GM18861 (cell line): ENCODE results near the gene MAML2.
A peak's percentile ranks its signal among the peaks of the same experiment; 100 is the strongest.

Source experiments
- ATAC-seq: cut with Tn5 transposase; IDR thresholded peaks from one replicate; pipeline ENCODE4 v1.9.1; 2021; ENCODE audit not compliant: unreplicated experiment

MAML2 gene

DNA sequence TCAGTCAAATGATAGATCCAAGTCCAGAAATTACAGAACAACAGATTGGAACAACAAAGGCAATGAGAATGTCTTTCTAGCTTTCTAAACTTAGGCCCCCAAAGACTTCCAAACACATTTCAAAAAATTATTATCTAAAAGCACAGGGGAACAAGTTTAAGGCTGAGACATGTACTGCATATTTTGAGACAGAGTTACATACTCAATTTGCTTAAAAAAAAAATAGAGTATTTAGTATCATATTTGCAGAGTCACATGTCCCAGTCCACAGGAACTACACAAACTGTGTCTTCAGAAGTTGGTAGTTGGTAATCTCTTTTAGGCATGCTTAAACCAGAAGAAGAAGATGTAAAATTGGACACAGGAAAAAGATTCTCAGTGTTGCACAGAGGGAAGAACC is 127.2 kb downstream of the MAML2 start:
- ATAC-seq = no peak

DNA sequence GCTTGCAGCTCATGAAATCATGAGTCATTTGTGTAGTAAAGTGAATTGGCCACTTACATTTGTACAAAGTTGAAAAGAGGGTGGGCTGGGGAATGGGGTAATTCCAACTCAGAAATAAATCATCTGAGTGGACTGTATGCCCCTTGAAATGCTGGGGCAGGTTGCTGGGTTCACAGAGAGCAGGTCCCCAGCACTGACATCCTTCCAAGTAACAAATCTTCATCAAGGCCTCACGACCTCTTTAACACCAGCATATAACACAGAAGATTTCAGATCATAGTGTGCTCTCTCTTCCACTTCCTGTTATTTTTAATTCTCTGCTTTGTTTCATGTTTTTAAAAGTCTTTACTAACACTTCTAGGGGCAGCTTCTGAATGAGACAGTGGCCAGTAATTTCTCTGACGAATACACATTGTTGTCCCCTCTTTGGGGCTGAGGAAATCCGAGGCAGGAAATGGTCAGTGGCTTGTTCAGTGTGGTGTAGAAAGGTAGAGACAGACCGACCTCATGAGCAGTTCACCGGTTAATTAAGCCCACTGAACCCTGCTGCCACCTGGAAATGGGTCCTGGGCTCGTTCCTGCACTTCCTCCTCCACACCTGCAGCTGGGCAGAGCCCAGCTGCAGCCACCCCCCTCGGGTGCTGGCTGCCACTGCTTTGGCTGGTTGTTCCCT is 127.7 kb downstream of the MAML2 start:
- peak; percentile 77 for ATAC-seq

DNA sequence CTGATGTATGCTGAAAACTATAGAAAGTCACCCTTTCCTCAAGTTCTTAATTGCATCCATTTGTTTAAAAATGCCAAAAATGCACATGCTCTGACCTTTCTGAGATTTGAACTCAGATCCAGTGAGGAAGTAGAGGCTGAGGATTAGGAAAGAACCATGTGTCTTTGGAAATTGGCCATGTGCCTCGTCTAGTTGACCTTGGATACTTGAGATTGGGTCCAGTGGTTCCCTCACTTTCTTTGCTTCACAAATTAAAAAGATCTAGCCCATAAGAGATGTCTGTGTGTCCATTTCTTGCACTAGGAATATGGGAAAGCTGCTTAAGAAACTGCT is 128.3 kb downstream of the MAML2 start:
- no peak for ATAC-seq

DNA sequence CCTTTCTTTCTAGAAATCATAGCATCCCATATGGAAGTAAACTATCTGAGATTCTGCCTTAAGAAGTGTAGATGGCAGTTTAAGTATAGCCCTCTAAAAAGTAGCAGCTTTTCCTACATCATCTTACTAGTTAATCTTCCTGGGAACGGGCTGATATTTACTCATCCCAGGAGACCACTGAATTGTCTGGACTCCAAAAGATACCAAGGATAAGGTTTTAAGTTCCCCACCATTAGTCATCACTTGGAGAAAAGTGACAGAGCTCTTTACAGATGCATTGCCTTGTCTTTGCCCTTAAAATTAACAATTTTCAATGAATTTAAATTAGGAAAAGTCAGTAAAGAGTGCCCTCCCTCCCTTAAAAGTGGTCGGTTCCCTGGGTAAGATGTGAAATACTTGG is 129.5 kb downstream of the MAML2 start:
- ATAC-seq = no peak

DNA sequence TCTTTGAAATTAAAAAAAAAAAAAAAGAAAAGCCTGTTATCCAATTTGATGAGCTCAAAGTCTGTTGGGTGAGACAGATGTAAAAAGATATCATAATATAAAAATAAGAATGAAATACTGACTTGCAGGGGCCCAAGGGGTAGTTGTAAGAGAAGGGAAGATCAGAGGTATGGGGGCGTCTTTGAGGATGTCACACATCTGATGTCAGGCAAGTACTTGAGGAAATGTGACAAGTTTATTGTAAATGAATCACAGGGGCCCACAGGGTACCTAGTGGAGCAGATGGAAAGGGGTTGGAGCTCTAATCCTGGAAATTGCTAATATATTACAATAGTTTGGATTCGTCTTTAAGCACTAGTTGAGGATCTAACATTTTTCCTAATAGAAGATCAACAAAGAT is 131.6 kb downstream of the MAML2 start:
- ATAC-seq = no peak

DNA sequence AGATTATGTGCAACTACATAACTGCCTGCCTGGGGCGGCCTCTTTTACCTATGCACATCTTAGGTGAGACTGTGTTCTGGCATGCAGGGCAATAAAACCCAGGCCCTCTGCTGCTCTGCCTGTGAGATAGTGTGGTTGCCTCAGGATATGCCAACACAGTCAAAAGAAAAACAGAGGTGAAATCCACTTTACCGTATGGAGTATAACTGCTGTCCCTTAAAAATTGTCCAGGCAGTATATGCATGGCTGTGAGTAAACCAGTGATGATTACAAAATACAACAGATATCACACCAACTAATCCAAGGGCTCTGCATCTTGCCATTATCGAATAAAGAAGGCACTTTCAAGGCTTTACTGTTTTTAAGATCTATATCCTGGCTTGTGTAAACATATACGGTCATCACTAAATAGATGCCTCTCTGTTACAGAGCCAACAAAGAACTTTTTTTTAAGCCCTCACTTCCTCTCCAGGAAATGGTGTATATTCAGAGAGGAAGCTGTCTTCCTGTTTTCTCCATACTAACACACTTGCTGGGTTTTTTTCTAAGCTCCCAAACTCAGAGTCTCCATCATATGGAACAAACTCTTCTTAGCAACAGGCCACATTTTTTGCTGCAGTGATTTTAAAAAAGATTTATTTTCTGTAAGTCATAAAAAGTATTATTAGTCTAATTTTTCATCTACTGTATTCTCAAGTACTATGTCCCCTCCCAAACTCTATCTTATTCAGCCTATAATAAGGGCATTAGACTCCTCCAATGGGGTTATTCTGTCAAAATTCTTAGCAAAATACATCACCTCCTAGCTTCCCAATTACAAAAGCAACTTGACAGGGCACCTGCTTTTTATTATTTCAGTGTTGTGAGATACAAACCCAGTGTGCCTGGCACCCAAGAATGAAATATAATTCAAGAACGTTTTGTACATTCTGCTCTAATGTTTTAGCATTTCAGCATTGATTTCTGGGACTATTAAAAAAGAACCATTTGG is 135.2 kb downstream of the MAML2 start:
- ATAC-seq = no peak

DNA sequence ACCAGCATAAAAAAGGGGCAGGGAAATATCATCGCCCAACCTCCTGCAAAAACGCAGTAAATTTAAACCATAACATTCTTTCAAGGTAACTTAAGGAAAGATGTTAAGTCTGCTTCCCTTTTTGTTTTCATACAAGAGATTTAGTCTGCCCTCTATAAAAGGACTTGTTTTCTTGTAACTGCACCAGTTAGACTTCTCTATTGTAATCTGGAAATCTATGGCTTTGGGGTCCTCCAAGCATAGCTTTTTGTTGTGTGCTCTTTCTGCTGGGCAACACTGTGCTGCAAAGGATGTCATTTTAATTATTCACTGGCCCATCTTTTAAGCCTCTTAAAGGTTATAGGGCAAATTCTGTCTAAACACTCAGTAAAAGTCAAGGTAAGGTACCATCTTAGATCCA is 136.0 kb downstream of the MAML2 start:
- ATAC-seq = no peak

DNA sequence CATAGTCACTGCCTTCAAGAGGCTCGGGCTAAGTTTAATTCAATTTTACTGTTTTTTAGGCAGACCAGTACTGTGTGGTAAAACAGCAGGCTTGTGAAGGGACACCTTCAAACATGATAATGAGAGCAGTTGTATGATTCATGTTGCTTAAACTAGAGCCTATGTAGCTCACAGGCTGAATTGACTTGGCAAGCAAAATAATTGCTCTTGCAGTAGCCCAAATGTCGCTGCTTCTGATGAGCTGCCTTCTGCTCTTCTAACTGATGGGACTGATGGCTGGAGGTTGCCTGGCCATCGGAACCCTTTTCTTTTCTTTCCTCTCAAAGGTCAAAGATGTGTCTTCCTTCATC is 137.6 kb downstream of the MAML2 start:
- ATAC-seq = no peak

DNA sequence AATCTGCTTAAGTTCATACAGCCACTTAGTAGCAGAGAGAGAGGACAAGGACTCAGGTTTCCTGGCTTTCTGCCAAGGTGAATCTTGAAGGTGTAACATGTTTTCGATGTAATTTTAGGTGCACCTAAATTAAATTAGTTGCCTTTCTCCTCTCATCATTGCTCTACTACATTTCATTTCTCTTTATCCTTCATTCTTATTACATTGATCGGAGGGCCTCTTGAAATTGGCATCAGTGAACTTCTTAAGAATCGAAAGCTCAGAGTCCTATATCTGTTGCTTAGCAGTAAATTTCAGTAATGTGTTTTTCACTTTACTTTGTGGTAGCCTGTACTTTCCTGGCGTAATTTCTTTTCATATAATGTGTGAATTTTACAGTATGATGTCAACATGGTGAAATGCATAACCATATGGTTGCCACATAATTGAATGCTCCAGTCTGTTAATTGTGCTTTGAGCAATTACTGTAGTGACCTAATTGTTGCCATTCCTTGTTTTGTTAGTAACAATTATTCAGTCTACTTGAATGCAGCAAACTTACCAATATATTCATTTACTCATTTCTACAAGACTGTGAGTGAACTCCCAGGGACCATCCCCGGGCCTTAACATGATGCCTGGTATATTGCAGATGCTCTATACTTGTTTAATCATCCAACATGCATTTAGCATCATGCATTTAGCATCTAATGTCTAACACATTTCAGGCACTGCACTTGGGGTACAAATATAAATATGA is 138.1 kb downstream of the MAML2 start:
- no peak for ATAC-seq

DNA sequence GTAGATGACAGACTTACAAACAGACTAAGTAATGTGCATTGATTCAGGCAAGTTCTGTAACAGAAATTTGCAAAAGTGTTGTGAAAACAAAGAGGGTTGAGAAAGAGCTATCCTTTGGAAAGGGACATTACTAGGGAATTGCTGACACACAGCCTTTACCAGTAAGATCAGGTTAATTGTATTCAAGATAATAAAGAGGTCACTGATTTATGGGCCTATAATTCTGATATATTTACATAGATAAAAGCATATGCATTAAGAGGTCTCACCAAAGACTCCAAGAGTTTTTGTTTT is 138.7 kb downstream of the MAML2 start:
- ATAC-seq = no peak

DNA sequence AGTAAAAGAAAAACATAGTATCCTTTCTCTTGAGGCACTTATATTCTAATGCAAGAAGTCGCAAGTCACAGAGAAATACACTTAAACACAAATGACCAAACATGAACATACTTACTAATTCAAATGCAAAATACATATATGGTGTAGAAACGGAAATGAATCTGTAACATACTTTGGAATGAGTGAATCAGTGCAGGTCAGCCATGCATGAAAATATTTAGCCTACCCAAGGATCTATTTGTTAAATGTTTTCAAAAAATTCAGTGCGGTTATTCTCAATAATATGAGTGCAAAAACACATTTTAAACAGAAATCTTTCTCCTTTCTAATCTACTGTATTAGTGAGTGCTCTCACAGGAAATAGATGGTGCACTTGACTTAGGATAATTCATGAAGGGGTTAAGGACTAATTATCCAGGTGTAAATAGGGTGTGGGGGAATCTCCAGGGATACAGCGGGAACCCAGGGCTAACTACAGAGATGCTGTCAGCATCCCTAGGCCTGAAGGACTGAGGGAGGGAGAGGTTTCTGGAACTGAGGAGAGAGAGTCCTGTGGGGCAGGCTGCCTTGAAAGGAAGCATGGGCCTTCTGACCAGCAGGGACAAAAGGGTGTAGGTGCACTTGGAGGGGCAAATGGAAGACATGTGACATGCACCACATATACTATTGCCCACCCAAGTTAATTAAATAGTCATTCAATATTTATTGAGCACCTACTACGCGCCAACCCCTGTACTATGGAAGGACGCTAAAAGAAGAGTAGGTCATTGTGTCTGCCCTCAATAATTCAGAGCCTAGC is 139.2 kb downstream of the MAML2 start:
- no peak for ATAC-seq

DNA sequence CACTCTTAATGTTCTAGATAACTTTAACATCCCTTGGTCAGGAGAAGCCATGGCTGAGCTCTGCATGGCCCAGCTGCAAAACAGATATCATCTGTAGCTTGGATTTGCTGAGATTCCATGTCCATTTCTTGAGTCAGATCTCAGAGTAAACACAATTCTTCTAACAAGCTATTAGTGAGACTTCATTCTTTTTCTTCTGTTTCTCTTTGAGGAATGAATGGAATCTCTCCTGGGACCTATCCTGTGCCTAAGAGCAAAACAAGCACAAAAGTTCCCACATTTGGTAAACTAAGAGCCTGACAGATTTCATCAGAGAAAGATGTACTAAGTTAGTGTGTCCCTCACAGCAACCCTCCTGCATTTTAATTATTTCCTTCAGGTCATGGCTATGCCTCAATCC is 142.8 kb downstream of the MAML2 start:
- ATAC-seq = no peak

DNA sequence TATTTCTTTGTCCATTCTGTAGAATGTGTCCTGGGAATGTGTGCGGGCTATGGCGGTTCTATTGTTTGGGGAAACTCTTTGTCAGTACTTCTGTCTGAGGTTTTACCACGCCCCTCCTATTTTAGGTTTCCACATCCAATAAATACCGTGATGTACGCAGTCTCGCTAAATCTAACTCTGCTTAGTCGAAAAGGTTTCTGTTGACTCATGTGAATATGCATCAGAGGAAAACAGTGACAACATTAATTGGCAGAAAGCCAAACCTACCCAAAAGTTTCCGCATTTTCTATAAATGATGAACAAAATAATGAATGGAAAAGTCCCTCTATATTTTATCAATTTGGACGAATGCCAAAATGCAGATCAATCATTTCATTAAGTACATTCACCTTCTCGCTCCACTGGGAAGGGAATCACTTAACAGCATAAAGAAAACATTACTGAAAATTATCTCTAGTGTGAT is 143.4 kb downstream of the MAML2 start:
- ATAC-seq = no peak

DNA sequence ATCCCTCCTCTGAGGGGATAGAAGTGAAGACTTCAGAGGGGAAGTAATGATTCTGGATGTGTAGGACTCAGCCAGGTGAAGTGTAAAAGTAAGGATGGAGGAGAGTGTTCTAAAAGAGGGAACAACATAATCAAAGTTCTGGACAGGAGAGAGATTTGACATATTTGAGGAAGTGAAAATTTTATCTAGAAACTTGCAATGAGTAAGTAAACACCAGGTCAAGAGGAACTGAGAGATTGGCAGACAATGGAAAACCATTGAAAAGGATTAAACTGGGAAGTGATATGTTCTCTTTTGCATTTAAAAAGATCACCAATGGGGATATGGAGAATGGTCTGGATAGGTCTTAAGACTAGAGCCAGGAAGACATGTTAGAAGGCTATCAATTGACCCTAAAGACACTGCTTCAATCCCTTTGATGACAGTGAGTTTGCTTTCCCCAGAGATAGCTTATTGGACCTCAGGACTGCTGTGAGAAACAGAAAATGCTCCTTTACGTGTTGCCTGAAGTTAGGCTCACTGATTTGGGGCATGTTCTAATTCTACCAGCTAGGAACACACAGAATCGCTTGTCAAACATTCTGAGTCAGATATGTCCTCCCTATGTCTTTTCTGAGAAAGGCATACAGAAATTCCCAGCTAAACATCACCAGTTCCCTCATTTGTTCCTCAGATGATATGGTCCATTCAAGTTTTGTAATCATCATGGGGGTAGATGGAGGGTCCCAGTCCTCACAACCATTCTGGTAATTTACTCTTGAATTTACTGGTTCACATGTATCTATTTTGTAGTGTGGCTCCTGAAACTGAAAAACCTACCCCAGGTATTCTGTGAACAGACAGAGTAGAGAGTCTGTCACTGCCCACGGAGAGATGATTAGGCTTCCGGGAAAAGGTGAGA is 144.9 kb downstream of the MAML2 start:
- ATAC-seq = peak; percentile 69

DNA sequence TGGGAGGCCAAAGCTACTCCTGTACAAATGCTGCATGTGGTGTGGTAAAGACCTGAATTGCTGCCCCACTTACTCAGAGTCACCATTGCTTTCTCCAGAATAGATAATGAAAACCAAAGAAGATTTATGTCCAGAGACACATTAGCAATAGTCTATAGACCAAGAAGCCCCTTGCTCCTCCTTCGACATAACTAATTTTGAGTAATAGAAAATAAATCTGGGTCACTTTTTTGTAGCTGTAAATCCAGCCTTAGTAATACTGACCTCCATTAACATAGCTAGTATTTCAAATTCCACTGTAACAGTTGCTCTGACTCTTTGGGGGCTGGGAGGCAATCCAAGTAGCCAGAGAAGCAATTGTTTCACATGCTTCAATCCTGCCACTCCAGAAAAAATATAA is 145.9 kb downstream of the MAML2 start:
- ATAC-seq = no peak

DNA sequence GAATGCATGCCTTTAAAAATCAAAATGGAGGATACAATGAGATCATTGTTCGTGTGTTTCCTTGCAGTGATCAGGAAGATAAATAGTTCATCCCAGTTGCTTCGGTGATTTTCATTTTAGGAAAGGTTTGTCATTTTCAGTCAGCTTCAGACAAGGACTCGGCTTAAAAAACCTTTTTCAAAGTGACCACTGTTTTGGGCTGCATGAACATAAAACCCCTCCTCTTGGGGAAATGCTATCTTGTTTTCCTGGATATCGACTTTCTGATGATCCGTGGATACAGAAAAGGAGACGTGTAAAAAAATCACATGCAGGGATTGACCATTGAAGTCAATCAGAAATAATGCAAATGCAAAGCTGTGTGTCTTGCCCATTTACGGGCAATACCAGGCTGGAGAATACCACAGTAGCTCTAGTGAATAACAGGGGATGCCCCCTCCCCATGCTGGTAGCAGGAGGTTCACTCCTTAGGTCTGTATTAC is 146.8 kb downstream of the MAML2 start:
- no peak for ATAC-seq

DNA sequence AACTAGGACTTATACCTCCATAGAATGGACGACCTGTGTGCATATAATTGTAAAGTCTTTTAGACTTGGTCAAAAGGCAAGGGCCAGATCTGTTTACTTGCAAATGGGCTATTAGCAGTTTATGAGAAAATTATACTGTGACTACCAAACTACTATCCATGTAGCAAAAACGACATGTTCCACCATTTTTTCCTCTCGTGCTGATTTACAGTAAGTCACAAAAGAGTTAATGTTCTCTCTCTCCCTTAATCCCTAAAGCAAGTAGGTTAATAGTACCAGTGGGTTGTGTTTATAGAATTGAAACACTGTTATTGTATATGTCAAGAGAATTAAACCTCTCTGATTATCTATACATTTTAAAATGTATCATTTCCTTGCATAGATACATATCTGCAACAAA is 147.3 kb downstream of the MAML2 start:
- no peak for ATAC-seq

DNA sequence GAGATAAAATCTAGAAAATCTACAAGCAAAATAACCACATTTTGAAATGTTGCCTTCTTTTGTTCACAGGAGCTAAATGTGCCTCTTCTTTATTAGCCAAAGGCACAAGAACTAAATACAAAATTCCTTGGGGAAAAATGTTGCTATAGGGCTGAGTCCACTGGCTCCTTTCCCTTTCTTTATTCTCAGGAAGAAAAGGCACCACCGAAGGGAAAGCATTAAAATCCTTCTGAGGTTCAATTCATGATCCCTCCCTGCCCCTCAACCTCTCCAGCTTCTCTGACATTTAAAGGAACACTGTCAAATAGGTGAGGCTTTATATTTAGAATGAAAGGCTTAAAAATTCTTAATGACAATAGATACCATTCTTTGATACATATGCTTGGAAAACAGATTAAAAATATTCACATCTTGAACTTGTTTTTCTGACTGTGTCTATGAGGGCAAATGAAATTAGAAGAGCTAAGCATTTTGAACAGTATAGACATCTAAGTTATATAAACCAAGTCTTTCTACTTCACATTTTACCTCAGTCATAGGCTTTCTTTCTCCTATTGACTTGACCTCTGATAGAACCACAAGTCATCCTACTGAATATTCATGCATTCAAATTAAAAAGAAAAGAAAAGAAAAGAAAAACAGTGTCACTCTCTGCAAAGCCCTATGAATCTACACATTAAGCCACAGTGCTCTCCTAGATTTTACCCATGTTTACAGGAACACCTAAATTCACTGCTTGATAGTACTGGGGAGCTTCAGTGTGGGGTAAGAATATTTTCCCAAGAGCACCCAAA is 148.2 kb downstream of the MAML2 start:
- ATAC-seq = no peak

DNA sequence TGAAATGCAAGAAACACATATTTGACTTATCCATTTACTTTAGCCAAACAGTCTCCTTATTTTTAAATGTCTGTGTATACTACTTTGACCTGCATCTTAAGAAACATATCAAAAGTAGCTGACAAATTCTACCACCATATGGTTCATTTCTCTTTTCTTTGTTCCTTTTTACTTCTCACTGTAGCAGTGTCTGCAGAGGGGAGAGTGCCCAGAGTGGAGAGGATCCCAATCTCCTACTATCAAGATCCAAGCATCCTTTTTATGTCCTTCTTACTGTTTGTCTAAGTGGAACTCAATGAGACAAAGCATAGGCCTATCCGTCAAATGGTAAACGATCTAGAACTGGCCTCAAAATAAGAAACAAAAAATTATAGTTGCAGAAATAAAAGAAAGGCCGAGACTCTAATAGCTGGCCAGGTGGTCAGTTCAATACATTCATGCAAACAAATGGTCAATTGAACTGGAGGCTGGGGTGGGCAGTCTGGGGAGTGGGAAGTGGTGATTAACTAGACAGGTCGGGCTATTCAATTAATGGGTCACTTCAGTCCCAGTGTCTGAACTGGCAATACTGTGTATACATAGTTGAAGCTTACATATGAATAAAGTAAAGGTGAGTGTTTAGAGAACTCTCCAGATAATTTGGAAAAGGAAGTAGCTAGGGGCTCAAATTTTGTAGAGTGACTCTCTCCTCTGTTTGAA is 149.1 kb downstream of the MAML2 start:
- ATAC-seq = no peak
